SH-SY5Y (cell line): ENCODE measurements around the gene NRF1.

Source experiments
- GATA2 ChIP-seq: IDR thresholded peaks from 2 replicates; pipeline ENCODE4 v1.6.1; 2011; ENCODE audit warnings: mild to moderate bottlenecking, low read depth, low read length
- GATA3 ChIP-seq: IDR thresholded peaks from 2 replicates; pipeline ENCODE4 v1.6.1; 2011; ENCODE audit warnings: low read depth, mild to moderate bottlenecking, low read length, moderate library complexity

GRCh38 chr7:129728875-129729467 is 117.5 kb downstream of the NRF1 start:
- TF ChIP-seq GATA3 (no peak), GATA2 (no peak)
